GM12892 (cell line): ENCODE data around the gene SNX8.

Experiments used
- DNase-seq: peaks from one replicate; pipeline ENCODE4 v3.0.0; 2011; ENCODE audit not compliant: insufficient read length
- FAIRE-seq: peaks from 2 replicates; lab custom pipeline; 2011; peaks lifted over from hg19 to GRCh38; lab: Jason Lieb, UNC
- POLR2A ChIP-seq: IDR thresholded peaks from 2 replicates; pipeline ENCODE4 v1.6.1; 2011; ENCODE audit warnings: low read depth, low read length, control low read depth
- POLR2AphosphoS5 ChIP-seq: IDR thresholded peaks from 2 replicates; pipeline ENCODE4 v1.6.1; 2011; ENCODE audit warnings: low read depth, low read length, control low read depth
- TAF1 ChIP-seq: IDR thresholded peaks from 2 replicates; pipeline ENCODE4 v1.6.1; 2011; ENCODE audit warnings: low read depth, mild to moderate bottlenecking, control low read depth, low read length, borderline replicate concordance

SNX8 gene

GRCh38 chr7:2266911-2267310, 47.3 kb downstream of the SNX8 start:
- no peak for DNase-seq
- FAIRE-seq, result no peak
- no peak for TF ChIP-seq POLR2A
- no peak for TF ChIP-seq POLR2AphosphoS5
- TF ChIP-seq TAF1, result no peak

- TF ChIP-seq POLR2A, result no peak
- TF ChIP-seq TAF1, result no peak
- TF ChIP-seq POLR2AphosphoS5, result no peak
- FAIRE-seq (no peak), DNase-seq (no peak)
Observed at GRCh38 chr7:2264158-2264557, 50.1 kb downstream of the SNX8 start.

GRCh38 chr7:2263176-2263575, 51.1 kb downstream of the SNX8 start:
- FAIRE-seq, result no peak
- DNase-seq, result no peak
- TF ChIP-seq TAF1 (no peak), POLR2AphosphoS5 (no peak), POLR2A (no peak)

GRCh38 chr7:2261611-2262010, 52.6 kb downstream of the SNX8 start:
- no peak for DNase-seq
- FAIRE-seq, result no peak
- TF ChIP-seq POLR2AphosphoS5, result no peak
- TF ChIP-seq POLR2A, result no peak
- no peak for TF ChIP-seq TAF1

- no peak for DNase-seq
- no peak for TF ChIP-seq POLR2A
- TF ChIP-seq TAF1, result no peak
- no peak for TF ChIP-seq POLR2AphosphoS5
- FAIRE-seq, result no peak
Observed at GRCh38 chr7:2260820-2261219, 53.4 kb downstream of the SNX8 start.

GRCh38 chr7:2259480-2259879, 54.8 kb downstream of the SNX8 start:
- DNase-seq (no peak), FAIRE-seq (no peak)
- no peak for TF ChIP-seq TAF1

- DNase-seq, result peak; percentile 80
- peak; percentile 83 for FAIRE-seq
Observed at GRCh38 chr7:2258661-2259365, 55.4 kb downstream of the SNX8 start.

GRCh38 chr7:2257651-2258050, 56.6 kb downstream of the SNX8 start:
- DNase-seq, result no peak
- TF ChIP-seq POLR2A (no peak), POLR2AphosphoS5 (no peak), TAF1 (no peak)
- FAIRE-seq, result no peak

More at GRCh38 chr7:2258661-2259365, 55.4 kb downstream of the SNX8 start:
- TF ChIP-seq TAF1 (no peak), POLR2A (0 out of 2 replicates have a peak, but pooled peaks have one; percentile 19)

GRCh38 chr7:2257046-2257551, 57.1 kb downstream of the SNX8 start:
- no peak for FAIRE-seq
- no peak for DNase-seq
- TF ChIP-seq TAF1 (no peak), POLR2AphosphoS5 (no peak), POLR2A (no peak)

GRCh38 chr7:2256306-2257045, 57.8 kb downstream of the SNX8 start:
- TF ChIP-seq TAF1, result no peak
- no peak for TF ChIP-seq POLR2AphosphoS5
- TF ChIP-seq POLR2A, result no peak
- DNase-seq (no peak), FAIRE-seq (no peak)

GRCh38 chr7:2255145-2256139, 58.8 kb downstream of the SNX8 start:
- DNase-seq, result peak; percentile 22
- TF ChIP-seq POLR2AphosphoS5 (no peak), TAF1 (no peak), POLR2A (no peak)
- no peak for FAIRE-seq
